HL-60 (cell line): ENCODE measurements around the gene SP7.

Experiments used
- GABPA ChIP-seq: IDR thresholded peaks from 2 replicates; pipeline ENCODE4 v1.6.1; 2012; ENCODE audit warnings: low read depth
- POLR2AphosphoS5 ChIP-seq: IDR thresholded peaks from 2 replicates; pipeline ENCODE4 v1.6.1; 2012; ENCODE audit warnings: low read depth
- SPI1 ChIP-seq: IDR thresholded peaks from 2 replicates; pipeline ENCODE4 v1.6.1; 2012; ENCODE audit warnings: low read depth, mild to moderate bottlenecking, borderline replicate concordance
- TF ChIP-seq, protein P1 (sequence below): IDR thresholded peaks from one replicate; pipeline ENCODE4 v1.5.1; 2011; ENCODE audit warnings: low read length, control low read depth, inconsistent platforms; ENCODE audit not compliant: insufficient read depth
- TF ChIP-seq, protein P2 (sequence below): IDR thresholded peaks from 2 replicates; pipeline ENCODE4 v1.6.1; 2012; ENCODE audit warnings: low read depth; ENCODE audit not compliant: insufficient replicate concordance

DNA sequence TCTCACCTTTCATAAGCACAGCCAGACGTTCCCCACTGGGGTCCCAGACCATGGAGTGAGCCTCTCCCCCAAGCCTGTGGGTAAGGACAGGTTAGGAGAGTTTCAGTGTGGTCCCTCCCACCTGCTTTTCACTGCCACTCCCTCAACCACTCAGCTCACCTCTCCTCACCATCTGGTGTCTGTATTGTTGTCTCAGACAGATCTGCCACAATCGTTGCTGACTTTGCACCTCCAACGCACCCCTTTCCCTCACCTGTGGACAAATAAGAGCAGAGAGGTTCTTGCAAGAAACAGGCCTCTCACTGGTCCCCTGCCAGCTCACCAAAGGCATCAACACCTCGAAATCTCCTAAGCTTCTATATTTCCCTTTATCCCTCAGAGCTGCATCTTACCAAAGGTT lies 27.9 kb downstream of the SP7 start:
- TF ChIP-seq POLR2AphosphoS5 (no peak), GABPA (no peak), SPI1 (no peak)
- TF ChIP-seq, protein P1, sequence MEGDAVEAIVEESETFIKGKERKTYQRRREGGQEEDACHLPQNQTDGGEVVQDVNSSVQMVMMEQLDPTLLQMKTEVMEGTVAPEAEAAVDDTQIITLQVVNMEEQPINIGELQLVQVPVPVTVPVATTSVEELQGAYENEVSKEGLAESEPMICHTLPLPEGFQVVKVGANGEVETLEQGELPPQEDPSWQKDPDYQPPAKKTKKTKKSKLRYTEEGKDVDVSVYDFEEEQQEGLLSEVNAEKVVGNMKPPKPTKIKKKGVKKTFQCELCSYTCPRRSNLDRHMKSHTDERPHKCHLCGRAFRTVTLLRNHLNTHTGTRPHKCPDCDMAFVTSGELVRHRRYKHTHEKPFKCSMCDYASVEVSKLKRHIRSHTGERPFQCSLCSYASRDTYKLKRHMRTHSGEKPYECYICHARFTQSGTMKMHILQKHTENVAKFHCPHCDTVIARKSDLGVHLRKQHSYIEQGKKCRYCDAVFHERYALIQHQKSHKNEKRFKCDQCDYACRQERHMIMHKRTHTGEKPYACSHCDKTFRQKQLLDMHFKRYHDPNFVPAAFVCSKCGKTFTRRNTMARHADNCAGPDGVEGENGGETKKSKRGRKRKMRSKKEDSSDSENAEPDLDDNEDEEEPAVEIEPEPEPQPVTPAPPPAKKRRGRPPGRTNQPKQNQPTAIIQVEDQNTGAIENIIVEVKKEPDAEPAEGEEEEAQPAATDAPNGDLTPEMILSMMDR, result no peak
- TF ChIP-seq, protein P2, sequence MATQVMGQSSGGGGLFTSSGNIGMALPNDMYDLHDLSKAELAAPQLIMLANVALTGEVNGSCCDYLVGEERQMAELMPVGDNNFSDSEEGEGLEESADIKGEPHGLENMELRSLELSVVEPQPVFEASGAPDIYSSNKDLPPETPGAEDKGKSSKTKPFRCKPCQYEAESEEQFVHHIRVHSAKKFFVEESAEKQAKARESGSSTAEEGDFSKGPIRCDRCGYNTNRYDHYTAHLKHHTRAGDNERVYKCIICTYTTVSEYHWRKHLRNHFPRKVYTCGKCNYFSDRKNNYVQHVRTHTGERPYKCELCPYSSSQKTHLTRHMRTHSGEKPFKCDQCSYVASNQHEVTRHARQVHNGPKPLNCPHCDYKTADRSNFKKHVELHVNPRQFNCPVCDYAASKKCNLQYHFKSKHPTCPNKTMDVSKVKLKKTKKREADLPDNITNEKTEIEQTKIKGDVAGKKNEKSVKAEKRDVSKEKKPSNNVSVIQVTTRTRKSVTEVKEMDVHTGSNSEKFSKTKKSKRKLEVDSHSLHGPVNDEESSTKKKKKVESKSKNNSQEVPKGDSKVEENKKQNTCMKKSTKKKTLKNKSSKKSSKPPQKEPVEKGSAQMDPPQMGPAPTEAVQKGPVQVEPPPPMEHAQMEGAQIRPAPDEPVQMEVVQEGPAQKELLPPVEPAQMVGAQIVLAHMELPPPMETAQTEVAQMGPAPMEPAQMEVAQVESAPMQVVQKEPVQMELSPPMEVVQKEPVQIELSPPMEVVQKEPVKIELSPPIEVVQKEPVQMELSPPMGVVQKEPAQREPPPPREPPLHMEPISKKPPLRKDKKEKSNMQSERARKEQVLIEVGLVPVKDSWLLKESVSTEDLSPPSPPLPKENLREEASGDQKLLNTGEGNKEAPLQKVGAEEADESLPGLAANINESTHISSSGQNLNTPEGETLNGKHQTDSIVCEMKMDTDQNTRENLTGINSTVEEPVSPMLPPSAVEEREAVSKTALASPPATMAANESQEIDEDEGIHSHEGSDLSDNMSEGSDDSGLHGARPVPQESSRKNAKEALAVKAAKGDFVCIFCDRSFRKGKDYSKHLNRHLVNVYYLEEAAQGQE, result no peak
